ENCODE data around the gene USP6NL. TPM values are rescaled to one million over a fixed set of nuclear protein-coding genes. Genes with fewer than 3 reads are reported as not detected.

The USP6NL gene
- total and polyA plus RNA-seq, 2 of the 8 experiments (the other 6 are each of a cell fraction or from before 2014, with no cell fraction given): 10.9 to 28.8 TPM

- peaks cover 2% of the 10 kb centered on the region; the same call in 1 of the 2 replicates for H3K79me1 ChIP-seq (ENCODE audit: low read depth, low read length)
- H4K5ac ChIP-seq (ENCODE audit: insufficient read length, low read depth, low read length): no peak overlapping the region
- H4K20me1 ChIP-seq (replicated peaks in 1 of 2; ENCODE audit: control insufficient read depth in 1 of 2, insufficient read depth in 2 of 2, low read length in 2 of 2): peaks cover 0 to 2% of the 10 kb centered on the region in 2 experiments
- no peak overlapping the region for H2BK15ac ChIP-seq (ENCODE audit: low read length)
- H3K23ac ChIP-seq (ENCODE audit: insufficient read length): no peak overlapping the region
- H3K4ac ChIP-seq (replicated peaks; ENCODE audit: insufficient read length, low read depth, low read length): no peak overlapping the region
- TF ChIP-seq ASH2L (IDR thresholded peaks at IDR 0.05; ENCODE audit: low read length) (no peak), SP2 (IDR thresholded peaks at IDR 0.05; ENCODE audit: low read length) (no peak), CBX5 (IDR thresholded peaks at IDR 0.05; ENCODE audit: low read depth, low read length) (no peak), CTBP2 (IDR thresholded peaks at IDR 0.05; ENCODE audit: borderline replicate concordance, insufficient read depth, insufficient read length, low read length) (no peak), ATF2 (IDR thresholded peaks at IDR 0.05; ENCODE audit: low read length) (no peak), SIN3A (conservative IDR thresholded peaks at IDR 0.05 in 1 of 2, IDR thresholded peaks at IDR 0.05 in 1 of 2; ENCODE audit: low read depth in 1 of 2, low read length in 2 of 2) (no peak)
- no peak overlapping the region for H2BK12ac ChIP-seq (ENCODE audit: low read depth, low read length)
- H3K56ac ChIP-seq (replicated peaks; ENCODE audit: insufficient read length, low read depth, low read length): no peak overlapping the region
- no peak overlapping the region for H3K27ac ChIP-seq (ENCODE audit: low read depth, low read length)
- no peak overlapping the region for H2AFZ ChIP-seq (ENCODE audit: low read length)
- H3K4me3 ChIP-seq (ENCODE audit: extremely low read depth in 1 of 4, insufficient read depth in 2 of 4, low read depth in 3 of 4, low read length in 4 of 4): no peak overlapping the region
- FAIRE-seq: no peak
- POLR2A ChIA-PET (ENCODE audit: partially characterized antibody): interaction anchor here (1.0 kb wide), 1 partner anchor 21 kb away, joined by 3 read pairs; no protein-coding TSS in a partner anchor
- H3K9me3 ChIP-seq (ENCODE audit: insufficient read depth in 2 of 2, low read depth in 1 of 2, low read length in 1 of 2): no peaks in the 10 kb centered on the region
- WGBS, 2 experiments (ENCODE audit: extremely low coverage in 1 of 2, insufficient coverage in 1 of 2, insufficient read length in 1 of 2, insufficient replicate concordance in 2 of 2, low coverage in 1 of 2, low lambda C conversion rate in 2 of 2, missing lambda C conversion rate in 1 of 2): 84% methylated on average over 1 of the region's 1 CpG; no CpG with 5 or more reads in 1 of the 2 experiments
- H2AK5ac ChIP-seq (ENCODE audit: low read depth, low read length): no peak overlapping the region
- DNase-seq (ENCODE audit: low read depth in 1 of 2, low spot score in 2 of 2): no peak
- H2BK20ac ChIP-seq (ENCODE audit: low read length): no peak overlapping the region
- H3K23me2 ChIP-seq (ENCODE audit: low read depth, low read length): no peaks in the 10 kb centered on the region
- CTCF ChIA-PET (ENCODE audit: partially characterized antibody): interaction anchor here (0.6 to 1.1 kb wide), 3 partner anchors 15 to 253 kb away, joined by 3 to 4 read pairs (median 3); no protein-coding TSS in a partner anchor
- no peak overlapping the region for H3K18ac ChIP-seq (ENCODE audit: extremely low read depth, low read length)
- no peak overlapping the region for H2BK5ac ChIP-seq (ENCODE audit: low read depth, low read length)
- no peak overlapping the region for H3K9ac ChIP-seq (replicated peaks in 1 of 4; ENCODE audit: extremely low read depth in 1 of 4, low read depth in 3 of 4, low read length in 3 of 4)
- no peaks in the 10 kb centered on the region for H3K27me3 ChIP-seq (replicated peaks in 1 of 4; ENCODE audit: control insufficient read depth in 3 of 4, extremely low read depth in 1 of 4, insufficient read depth in 3 of 4, low read length in 3 of 4)
- H3K4me1 ChIP-seq (replicated peaks in 1 of 4; ENCODE audit: control insufficient read depth in 3 of 4, insufficient read depth in 4 of 4, low read length in 3 of 4): peaks cover 0 to 2% (median 1%) of the 10 kb centered on the region in 4 experiments; a peak in 2 of 7 replicates
- peaks cover 0 to 85% of the 10 kb centered on the region in 2 experiments; a peak in 2 of 4 replicates for H3K79me2 ChIP-seq (ENCODE audit: control insufficient read depth in 1 of 2, insufficient read depth in 2 of 2, low read length in 2 of 2)
- H3K36me3 ChIP-seq (ENCODE audit: control insufficient read depth in 2 of 4, insufficient read depth in 4 of 4, low read length in 3 of 4): no peaks in the 10 kb centered on the region; a peak in 1 of 8 replicates
- H4K91ac ChIP-seq (replicated peaks; ENCODE audit: insufficient read length, low read length): no peak overlapping the region
- H2BK120ac ChIP-seq (replicated peaks; ENCODE audit: low read depth, low read length): no peak overlapping the region
- no peak overlapping the region for H3K4me2 ChIP-seq (ENCODE audit: insufficient read depth in 1 of 2, low read depth in 2 of 2, low read length in 2 of 2)
- no peak overlapping the region for H3K14ac ChIP-seq (ENCODE audit: insufficient read length)
- H4K8ac ChIP-seq (ENCODE audit: extremely low read depth, insufficient read depth, low read length): no peak overlapping the region
These were observed 63.2 kb downstream of the USP6NL start for GRCh38 chr10:11548065-11548767.
